Measurements from ENCODE around the gene TSSC4. TPM values are rescaled to one million over a fixed set of nuclear protein-coding genes. Genes with fewer than 3 reads are reported as not detected.

Gene TSSC4
- total RNA-seq, 4 donors from 2014 or later: 13.3 to 38.9 (median 36.0) TPM

DNA sequence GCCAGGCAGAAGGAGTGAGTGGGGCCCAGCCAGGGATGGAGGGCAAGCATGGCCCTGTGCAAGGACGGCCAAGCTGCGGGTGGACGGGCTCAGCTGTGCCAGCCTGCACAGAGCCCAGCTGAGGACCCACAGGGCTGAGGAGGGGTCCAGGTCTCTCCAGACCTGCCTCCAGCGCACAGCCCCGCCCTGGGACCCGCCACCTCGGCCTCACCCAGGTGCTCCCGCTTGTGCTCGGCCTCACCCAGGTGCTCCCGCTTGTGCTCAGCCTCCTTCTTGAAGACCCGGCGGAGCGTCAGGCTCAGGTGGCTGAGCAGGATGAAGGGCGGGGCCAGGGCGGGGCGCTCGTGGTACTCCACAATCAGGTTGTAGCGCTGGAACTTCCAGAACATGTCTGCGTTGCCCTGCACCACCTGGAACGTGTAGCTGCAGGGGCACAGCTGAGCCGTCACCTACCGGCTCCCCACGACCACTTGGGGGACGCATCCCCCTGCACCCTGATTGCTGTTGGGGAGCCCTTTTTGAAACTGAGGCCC lies 6.4 kb downstream of the TSSC4 start:
- Histone ChIP-seq H3K36me3 (peaks cover 0 to 8% (median 3%) of the 10 kb centered on the region in 4 donors), H3K27ac (no peak overlapping the region), H3K27me3 (peaks cover 25% of the 10 kb centered on the region), H3K4me3 (no peak overlapping the region), H3K9me3 (no peaks in the 10 kb centered on the region), H3K4me1 (peaks cover under 1 to 3% (median 3%) of the 10 kb centered on the region in 4 donors)
- no peak for DNase-seq
- intact Hi-C loops (cut with DNase I; ENCODE audit: low total_unique reads) (no loop called here), in situ Hi-C loops (cut with MboI; ENCODE audit: low pct_ligation_motif_present in 1 of 4, low pct_unique_long_range_greater_than_20kb in 1 of 4, low sequenced_read_pairs in 3 of 4) (loop anchor here in 1 of 4 donors (25.0 kb wide), 1 partner anchor 220 kb away; no protein-coding TSS in a partner anchor)
- TF ChIP-seq, protein P1, sequence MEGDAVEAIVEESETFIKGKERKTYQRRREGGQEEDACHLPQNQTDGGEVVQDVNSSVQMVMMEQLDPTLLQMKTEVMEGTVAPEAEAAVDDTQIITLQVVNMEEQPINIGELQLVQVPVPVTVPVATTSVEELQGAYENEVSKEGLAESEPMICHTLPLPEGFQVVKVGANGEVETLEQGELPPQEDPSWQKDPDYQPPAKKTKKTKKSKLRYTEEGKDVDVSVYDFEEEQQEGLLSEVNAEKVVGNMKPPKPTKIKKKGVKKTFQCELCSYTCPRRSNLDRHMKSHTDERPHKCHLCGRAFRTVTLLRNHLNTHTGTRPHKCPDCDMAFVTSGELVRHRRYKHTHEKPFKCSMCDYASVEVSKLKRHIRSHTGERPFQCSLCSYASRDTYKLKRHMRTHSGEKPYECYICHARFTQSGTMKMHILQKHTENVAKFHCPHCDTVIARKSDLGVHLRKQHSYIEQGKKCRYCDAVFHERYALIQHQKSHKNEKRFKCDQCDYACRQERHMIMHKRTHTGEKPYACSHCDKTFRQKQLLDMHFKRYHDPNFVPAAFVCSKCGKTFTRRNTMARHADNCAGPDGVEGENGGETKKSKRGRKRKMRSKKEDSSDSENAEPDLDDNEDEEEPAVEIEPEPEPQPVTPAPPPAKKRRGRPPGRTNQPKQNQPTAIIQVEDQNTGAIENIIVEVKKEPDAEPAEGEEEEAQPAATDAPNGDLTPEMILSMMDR (IDR thresholded peaks at IDR 0.05): no peak
- no peak for TF ChIP-seq POLR2AphosphoS5 (IDR thresholded peaks at IDR 0.05)
- TF ChIP-seq EP300 (IDR thresholded peaks at IDR 0.05; ENCODE audit: low read depth): no peak
- 56% methylated on average over 5 of the region's 24 CpGs; no CpG with 5 or more reads in 1 of the 2 donors for WGBS, 2 donors (ENCODE audit: low coverage in 1 of 2)

DNA sequence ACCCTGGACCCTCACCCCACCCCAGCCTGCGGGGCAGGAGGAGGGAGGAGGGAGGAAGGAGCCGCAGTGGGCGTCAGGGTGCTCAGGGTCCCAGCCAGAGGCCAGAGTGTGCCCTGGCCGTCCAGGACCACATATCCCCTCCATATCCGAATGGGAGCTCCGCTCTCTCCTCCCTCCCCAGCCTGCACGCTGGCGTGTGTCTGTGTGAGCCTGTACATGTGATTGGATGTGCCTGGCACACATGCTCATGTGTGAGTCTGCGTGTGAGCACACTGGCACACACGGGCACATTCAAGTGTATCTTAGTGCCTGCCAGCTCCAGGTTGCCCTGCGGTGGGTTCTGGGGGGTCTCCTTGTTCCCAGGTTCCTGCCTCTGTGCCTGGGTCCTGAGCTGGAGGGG lies 8.1 kb downstream of the TSSC4 start:
- in situ Hi-C loops (cut with MboI; ENCODE audit: low pct_ligation_motif_present in 1 of 4, low pct_unique_long_range_greater_than_20kb in 1 of 4, low sequenced_read_pairs in 3 of 4): loop anchor here in 1 of 4 donors (25.0 kb wide), 1 partner anchor 221 kb away; no protein-coding TSS in a partner anchor
- Histone ChIP-seq H3K36me3 (no peaks in the 10 kb centered on the region), H3K27ac (peak overlapping the region in 1 of 4 donors; percentile 46), H3K27me3 (peaks cover 25% of the 10 kb centered on the region), H3K9me3 (no peaks in the 10 kb centered on the region), H3K4me3 (no peak overlapping the region), H3K4me1 (no peaks in the 10 kb centered on the region)
- DNase-seq: no peak
- TF ChIP-seq, protein P1 (IDR thresholded peaks at IDR 0.05): no peak
- TF ChIP-seq POLR2A (IDR thresholded peaks at IDR 0.05) (no peak), POLR2AphosphoS5 (IDR thresholded peaks at IDR 0.05) (no peak), EP300 (IDR thresholded peaks at IDR 0.05; ENCODE audit: low read depth) (no peak)
- 40 to 49% methylated on average over 1 to 11 of the region's 11 CpGs for WGBS, 2 donors (ENCODE audit: low coverage in 1 of 2)
- intact Hi-C loops (cut with DNase I; ENCODE audit: low total_unique reads): no loop called here

DNA sequence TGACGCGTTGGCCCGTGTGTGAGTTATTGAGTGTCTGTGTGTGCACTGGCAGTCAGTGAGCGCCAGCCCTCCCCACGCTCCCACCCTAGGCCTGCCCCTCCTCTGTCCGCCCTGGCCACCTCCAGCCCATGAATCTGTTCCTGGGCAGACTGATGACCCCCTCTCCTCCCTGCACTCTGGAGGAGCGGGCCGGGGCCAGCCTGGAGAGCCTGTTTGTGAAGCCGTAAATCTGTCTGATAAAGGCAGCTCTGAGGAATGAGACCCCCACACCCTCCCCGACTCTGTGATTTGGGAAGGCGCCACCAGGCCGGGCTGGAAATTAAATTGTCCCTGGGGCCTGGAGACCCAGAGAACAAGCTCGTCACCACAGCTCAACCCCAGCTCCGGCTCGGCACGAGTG lies 8.6 kb downstream of the TSSC4 start:
- in situ Hi-C loops (cut with MboI; ENCODE audit: low pct_ligation_motif_present in 1 of 4, low pct_unique_long_range_greater_than_20kb in 1 of 4, low sequenced_read_pairs in 3 of 4): loop anchor here in 1 of 4 donors (25.0 kb wide), 1 partner anchor 222 kb away; no protein-coding TSS in a partner anchor
- no peak for DNase-seq
- Histone ChIP-seq H3K4me1 (no peaks in the 10 kb centered on the region), H3K27me3 (peaks cover 25% of the 10 kb centered on the region), H3K36me3 (no peaks in the 10 kb centered on the region), H3K9me3 (no peaks in the 10 kb centered on the region), H3K27ac (peak overlapping the region in 1 of 4 donors; percentile 46), H3K4me3 (no peak overlapping the region)
- no peak for TF ChIP-seq POLR2AphosphoS5 (IDR thresholded peaks at IDR 0.05)
- TF ChIP-seq, protein P1 (IDR thresholded peaks at IDR 0.05): no peak
- no peak for TF ChIP-seq EP300 (IDR thresholded peaks at IDR 0.05; ENCODE audit: low read depth)
- no peak for TF ChIP-seq POLR2A (IDR thresholded peaks at IDR 0.05)
- WGBS, 2 donors (ENCODE audit: low coverage in 1 of 2): 47% methylated on average over 14 of the region's 16 CpGs; no CpG with 5 or more reads in 1 of the 2 donors
- intact Hi-C loops (cut with DNase I; ENCODE audit: low total_unique reads): no loop called here

DNA sequence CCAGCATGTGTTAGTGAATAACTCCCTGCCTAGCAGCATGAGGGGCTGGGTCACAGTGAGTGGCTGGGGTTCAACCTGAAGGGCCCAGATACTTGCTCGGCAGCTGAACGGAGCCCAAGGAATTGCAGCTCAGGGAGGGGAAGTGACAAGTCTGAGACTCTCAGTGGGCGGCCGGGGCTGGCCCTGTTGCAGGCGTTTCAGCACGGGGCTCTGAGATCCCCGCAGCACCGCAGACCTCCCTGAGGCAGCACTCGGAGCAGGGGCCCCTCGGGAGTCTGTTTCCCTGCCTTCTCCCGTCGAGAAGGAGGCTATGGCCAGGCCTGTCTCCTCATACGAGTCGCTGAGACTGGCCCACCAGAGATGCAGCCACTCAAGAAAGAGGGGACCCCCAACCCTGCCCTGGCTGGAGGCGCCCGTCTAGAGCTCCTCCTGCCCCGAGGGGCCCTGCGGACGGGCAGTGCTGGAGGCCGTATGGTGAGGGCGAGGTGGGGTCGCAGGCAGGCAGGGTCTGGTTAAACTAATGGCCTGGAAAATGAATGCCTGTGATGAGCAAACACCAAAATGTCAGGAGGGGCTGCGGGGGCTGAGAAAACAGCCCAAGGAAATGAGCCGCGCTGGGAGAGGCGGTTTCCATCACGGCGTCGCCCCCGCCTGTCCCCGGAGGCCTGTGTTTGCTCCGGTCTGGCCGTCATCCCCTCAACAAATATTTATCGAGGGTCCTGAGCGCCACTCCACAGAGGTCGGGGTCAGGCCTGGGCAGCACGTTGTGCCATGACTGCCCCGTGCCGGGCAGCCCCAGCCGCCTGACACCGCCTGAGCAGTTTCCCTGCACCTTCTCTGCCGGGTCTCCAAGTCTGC lies 9.3 kb downstream of the TSSC4 start:
- TF ChIP-seq, protein P1 (IDR thresholded peaks at IDR 0.05): no peak
- no peak for TF ChIP-seq POLR2A (IDR thresholded peaks at IDR 0.05)
- TF ChIP-seq EP300 (IDR thresholded peaks at IDR 0.05; ENCODE audit: low read depth): no peak
- TF ChIP-seq POLR2AphosphoS5 (IDR thresholded peaks at IDR 0.05): no peak
- Histone ChIP-seq H3K36me3 (no peaks in the 10 kb centered on the region), H3K27ac (peak overlapping the region in 1 of 4 donors; percentile 46), H3K4me1 (no peaks in the 10 kb centered on the region), H3K27me3 (peaks cover 25% of the 10 kb centered on the region), H3K4me3 (no peak overlapping the region), H3K9me3 (no peaks in the 10 kb centered on the region)
- DNase-seq: no peak
- 39% methylated on average over 37 of the region's 42 CpGs; no CpG with 5 or more reads in 1 of the 2 donors for WGBS, 2 donors (ENCODE audit: low coverage in 1 of 2)
- intact Hi-C loops (cut with DNase I; ENCODE audit: low total_unique reads) (no loop called here), in situ Hi-C loops (cut with MboI; ENCODE audit: low pct_ligation_motif_present in 1 of 4, low pct_unique_long_range_greater_than_20kb in 1 of 4, low sequenced_read_pairs in 3 of 4) (loop anchor here in 3 of 4 donors (10.0 to 25.0 kb wide), 2 partner anchors 95 to 223 kb away; no protein-coding TSS in a partner anchor)
